ENCODE data around the gene AVPR2. TPM values are rescaled to one million over a fixed set of nuclear protein-coding genes. Genes with fewer than 3 reads are reported as not detected.

The AVPR2 gene
- total RNA-seq, 1 experiment from 2014 or later, result 10.6 TPM

DNA sequence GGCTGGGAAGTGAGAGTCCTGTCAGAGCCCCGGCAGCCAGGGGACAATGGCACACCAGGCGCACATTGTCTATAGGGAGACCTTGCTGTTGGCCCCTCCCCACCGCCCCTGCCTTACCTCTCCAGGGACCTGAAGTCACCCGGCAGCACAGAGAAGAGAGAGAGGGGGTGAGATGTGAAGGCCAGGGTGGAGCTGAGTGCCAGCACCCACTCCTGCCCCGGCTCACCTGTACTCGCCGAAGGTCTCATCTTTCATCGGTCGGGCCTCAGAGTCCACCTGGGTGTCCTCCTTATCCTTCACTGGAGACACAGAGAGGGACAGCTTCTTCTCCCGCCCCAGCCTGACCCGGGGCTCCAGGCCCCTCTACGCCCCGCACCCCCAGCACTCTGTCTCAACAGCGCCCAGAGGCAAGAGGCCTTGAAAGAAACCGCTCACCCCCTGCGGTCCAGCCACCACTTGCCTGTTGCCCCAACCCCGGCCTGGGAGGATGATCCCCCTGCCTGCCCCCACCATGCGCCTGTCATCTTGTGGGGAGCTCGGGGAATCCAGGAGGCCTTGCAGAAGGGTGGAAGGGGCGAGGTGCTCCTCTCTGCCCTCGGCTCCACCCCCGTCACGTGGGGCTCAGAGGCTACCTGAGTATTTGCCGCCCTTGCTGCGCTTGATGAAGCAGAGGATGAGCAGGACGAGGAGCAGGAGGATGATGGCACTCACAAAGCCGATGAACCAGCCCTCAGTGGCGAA lies 41.1 kb upstream of the AVPR2 start:
- H3K27ac ChIP-seq (ENCODE audit: low read length), result no peak overlapping the region
- TF ChIP-seq, protein P1, sequence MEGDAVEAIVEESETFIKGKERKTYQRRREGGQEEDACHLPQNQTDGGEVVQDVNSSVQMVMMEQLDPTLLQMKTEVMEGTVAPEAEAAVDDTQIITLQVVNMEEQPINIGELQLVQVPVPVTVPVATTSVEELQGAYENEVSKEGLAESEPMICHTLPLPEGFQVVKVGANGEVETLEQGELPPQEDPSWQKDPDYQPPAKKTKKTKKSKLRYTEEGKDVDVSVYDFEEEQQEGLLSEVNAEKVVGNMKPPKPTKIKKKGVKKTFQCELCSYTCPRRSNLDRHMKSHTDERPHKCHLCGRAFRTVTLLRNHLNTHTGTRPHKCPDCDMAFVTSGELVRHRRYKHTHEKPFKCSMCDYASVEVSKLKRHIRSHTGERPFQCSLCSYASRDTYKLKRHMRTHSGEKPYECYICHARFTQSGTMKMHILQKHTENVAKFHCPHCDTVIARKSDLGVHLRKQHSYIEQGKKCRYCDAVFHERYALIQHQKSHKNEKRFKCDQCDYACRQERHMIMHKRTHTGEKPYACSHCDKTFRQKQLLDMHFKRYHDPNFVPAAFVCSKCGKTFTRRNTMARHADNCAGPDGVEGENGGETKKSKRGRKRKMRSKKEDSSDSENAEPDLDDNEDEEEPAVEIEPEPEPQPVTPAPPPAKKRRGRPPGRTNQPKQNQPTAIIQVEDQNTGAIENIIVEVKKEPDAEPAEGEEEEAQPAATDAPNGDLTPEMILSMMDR (IDR thresholded peaks at IDR 0.05), result no peak
- no peak for TF ChIP-seq SIN3A (IDR thresholded peaks at IDR 0.05; ENCODE audit: borderline replicate concordance, insufficient read depth, low read depth, low read length)
- no peak for TF ChIP-seq TCF7L2 (IDR thresholded peaks at IDR 0.05; ENCODE audit: low read depth, low read length)
- no peak for TF ChIP-seq POLR2AphosphoS5 (IDR thresholded peaks at IDR 0.05; ENCODE audit: low read depth, low read length)
- TF ChIP-seq, protein P2, sequence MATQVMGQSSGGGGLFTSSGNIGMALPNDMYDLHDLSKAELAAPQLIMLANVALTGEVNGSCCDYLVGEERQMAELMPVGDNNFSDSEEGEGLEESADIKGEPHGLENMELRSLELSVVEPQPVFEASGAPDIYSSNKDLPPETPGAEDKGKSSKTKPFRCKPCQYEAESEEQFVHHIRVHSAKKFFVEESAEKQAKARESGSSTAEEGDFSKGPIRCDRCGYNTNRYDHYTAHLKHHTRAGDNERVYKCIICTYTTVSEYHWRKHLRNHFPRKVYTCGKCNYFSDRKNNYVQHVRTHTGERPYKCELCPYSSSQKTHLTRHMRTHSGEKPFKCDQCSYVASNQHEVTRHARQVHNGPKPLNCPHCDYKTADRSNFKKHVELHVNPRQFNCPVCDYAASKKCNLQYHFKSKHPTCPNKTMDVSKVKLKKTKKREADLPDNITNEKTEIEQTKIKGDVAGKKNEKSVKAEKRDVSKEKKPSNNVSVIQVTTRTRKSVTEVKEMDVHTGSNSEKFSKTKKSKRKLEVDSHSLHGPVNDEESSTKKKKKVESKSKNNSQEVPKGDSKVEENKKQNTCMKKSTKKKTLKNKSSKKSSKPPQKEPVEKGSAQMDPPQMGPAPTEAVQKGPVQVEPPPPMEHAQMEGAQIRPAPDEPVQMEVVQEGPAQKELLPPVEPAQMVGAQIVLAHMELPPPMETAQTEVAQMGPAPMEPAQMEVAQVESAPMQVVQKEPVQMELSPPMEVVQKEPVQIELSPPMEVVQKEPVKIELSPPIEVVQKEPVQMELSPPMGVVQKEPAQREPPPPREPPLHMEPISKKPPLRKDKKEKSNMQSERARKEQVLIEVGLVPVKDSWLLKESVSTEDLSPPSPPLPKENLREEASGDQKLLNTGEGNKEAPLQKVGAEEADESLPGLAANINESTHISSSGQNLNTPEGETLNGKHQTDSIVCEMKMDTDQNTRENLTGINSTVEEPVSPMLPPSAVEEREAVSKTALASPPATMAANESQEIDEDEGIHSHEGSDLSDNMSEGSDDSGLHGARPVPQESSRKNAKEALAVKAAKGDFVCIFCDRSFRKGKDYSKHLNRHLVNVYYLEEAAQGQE (IDR thresholded peaks at IDR 0.05; ENCODE audit: insufficient read depth in 1 of 2, low read depth in 2 of 2, low read length in 1 of 2), result no peak
- H3K9me3 ChIP-seq (ENCODE audit: control insufficient read depth, insufficient read depth, low read depth, low read length), result no peaks in the 10 kb centered on the region
- DNase-seq (ENCODE audit: low read depth, low spot score), result no peak
- H3K4me3 ChIP-seq (ENCODE audit: low read depth in 2 of 2, low read length in 2 of 2), result no peak overlapping the region
- H3K27me3 ChIP-seq (ENCODE audit: control insufficient read depth, insufficient read depth, low read length), result no peaks in the 10 kb centered on the region
- intact Hi-C loops (cut with micrococcal nuclease; ENCODE audit: unreplicated experiment) (no loop called here), in situ Hi-C loops (cut with HindIII; ENCODE audit: low pct_unique_long_range_greater_than_20kb, low sequenced_read_pairs) (no loop called here)
- BruUV-seq (replicated peaks), result no TSS peak
- H3K36me3 ChIP-seq (ENCODE audit: control insufficient read depth, insufficient read depth, low read length), result no peaks in the 10 kb centered on the region
- ChIA-PET CTCF (no interaction called here), POLR2A (no interaction called here)
- H3K4me1 ChIP-seq (ENCODE audit: control insufficient read depth, insufficient read depth, low read length), result no peaks in the 10 kb centered on the region
- no peak for ATAC-seq

DNA sequence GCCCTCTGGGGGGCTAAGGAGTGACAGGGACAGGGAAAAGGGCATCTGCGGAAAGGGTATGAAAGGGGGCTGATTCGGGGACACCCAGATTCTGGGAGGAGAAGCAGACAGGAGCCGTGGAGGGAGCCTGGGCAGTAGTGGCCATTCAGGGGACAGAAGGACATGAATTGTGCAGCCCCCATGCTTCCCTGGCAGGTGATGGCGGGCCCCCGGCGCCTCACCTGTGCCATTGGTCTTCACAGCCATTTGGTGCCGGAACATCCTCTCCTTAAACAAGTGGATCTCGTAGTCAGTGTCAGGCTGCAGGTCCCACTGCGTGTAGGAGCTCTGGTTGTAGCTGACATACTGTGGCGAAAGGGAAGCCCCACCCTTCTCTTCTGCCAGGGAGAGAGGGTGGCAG lies 40.4 kb upstream of the AVPR2 start:
- no peaks in the 10 kb centered on the region for H3K36me3 ChIP-seq (ENCODE audit: control insufficient read depth, insufficient read depth, low read length)
- in situ Hi-C loops (cut with HindIII; ENCODE audit: low pct_unique_long_range_greater_than_20kb, low sequenced_read_pairs), result no loop called here
- ChIA-PET CTCF (no interaction called here), POLR2A (no interaction called here)
- no peaks in the 10 kb centered on the region for H3K9me3 ChIP-seq (ENCODE audit: control insufficient read depth, insufficient read depth, low read depth, low read length)
- intact Hi-C loops (cut with micrococcal nuclease; ENCODE audit: unreplicated experiment), result no loop called here
- H3K27me3 ChIP-seq (ENCODE audit: control insufficient read depth, insufficient read depth, low read length), result no peaks in the 10 kb centered on the region
- H3K4me1 ChIP-seq (ENCODE audit: control insufficient read depth, insufficient read depth, low read length), result no peaks in the 10 kb centered on the region
- no peak for DNase-seq (ENCODE audit: low read depth, low spot score)
- ATAC-seq, result no peak
- TF ChIP-seq, protein P1 (IDR thresholded peaks at IDR 0.05), result no peak
- TF ChIP-seq POLR2AphosphoS5 (IDR thresholded peaks at IDR 0.05; ENCODE audit: low read depth, low read length) (no peak), TCF7L2 (IDR thresholded peaks at IDR 0.05; ENCODE audit: low read depth, low read length) (no peak), SIN3A (IDR thresholded peaks at IDR 0.05; ENCODE audit: borderline replicate concordance, insufficient read depth, low read depth, low read length) (no peak)
- TF ChIP-seq, protein P2 (IDR thresholded peaks at IDR 0.05; ENCODE audit: insufficient read depth in 1 of 2, low read depth in 2 of 2, low read length in 1 of 2), result no peak
- BruUV-seq (replicated peaks), result no TSS peak
- H3K27ac ChIP-seq (ENCODE audit: low read length), result no peak overlapping the region
- H3K4me3 ChIP-seq (ENCODE audit: low read depth in 2 of 2, low read length in 2 of 2), result no peak overlapping the region
